GM19238 (cell line): ENCODE measurements around the gene SPG11.

Experiments used
- DNase-seq: peaks from one replicate; pipeline ENCODE4 v3.0.0; 2011; ENCODE audit warnings: low spot score; ENCODE audit not compliant: insufficient read length

The SPG11 gene

GRCh38 chr15:44616974-44617373 is 46.5 kb downstream of the SPG11 start:
- no peak for DNase-seq

- DNase-seq = no peak
Measured at GRCh38 chr15:44606740-44607139, 56.7 kb downstream of the SPG11 start.

- DNase-seq = no peak
Measured at GRCh38 chr15:44603126-44603525, 60.3 kb downstream of the SPG11 start.

- no peak for DNase-seq
Measured at GRCh38 chr15:44598892-44599291, 64.6 kb downstream of the SPG11 start.

- DNase-seq = no peak
Measured at GRCh38 chr15:44598066-44598465, 65.4 kb downstream of the SPG11 start.

- DNase-seq = no peak
Measured at GRCh38 chr15:44596511-44597010, 66.9 kb downstream of the SPG11 start.

GRCh38 chr15:44595656-44596510 is 67.6 kb downstream of the SPG11 start:
- no peak for DNase-seq

GRCh38 chr15:44595246-44595645 is 68.2 kb downstream of the SPG11 start:
- no peak for DNase-seq

GRCh38 chr15:44593042-44593736 is 70.3 kb downstream of the SPG11 start:
- DNase-seq = no peak

GRCh38 chr15:44591326-44591725 is 72.1 kb downstream of the SPG11 start:
- no peak for DNase-seq

GRCh38 chr15:44588541-44588940 is 74.9 kb downstream of the SPG11 start:
- DNase-seq = no peak

GRCh38 chr15:44585633-44586032 is 77.8 kb downstream of the SPG11 start:
- no peak for DNase-seq

GRCh38 chr15:44584162-44584749 is 79.2 kb downstream of the SPG11 start:
- no peak for DNase-seq

GRCh38 chr15:44580105-44580504 is 83.4 kb downstream of the SPG11 start:
- no peak for DNase-seq

GRCh38 chr15:44574734-44575133 is 88.7 kb downstream of the SPG11 start:
- DNase-seq = no peak

GRCh38 chr15:44573386-44573785 is 90.1 kb downstream of the SPG11 start:
- no peak for DNase-seq

- no peak for DNase-seq
Measured at GRCh38 chr15:44570361-44570760, 93.1 kb downstream of the SPG11 start.

- no peak for DNase-seq
Measured at GRCh38 chr15:44569316-44569715, 94.1 kb downstream of the SPG11 start.

GRCh38 chr15:44568338-44568737 is 95.1 kb downstream of the SPG11 start:
- no peak for DNase-seq

GRCh38 chr15:44566155-44566540 is 97.3 kb downstream of the SPG11 start:
- DNase-seq = no peak

GRCh38 chr15:44565387-44566154 is 97.9 kb downstream of the SPG11 start:
- DNase-seq = no peak
